ENCODE data around the gene AKT1.
"Not testable (repeated sequence)": the region's sequence is repeated elsewhere in the genome, so short reads cannot be mapped to it uniquely, and the experiment has no call there.

AKT1 gene

DNA sequence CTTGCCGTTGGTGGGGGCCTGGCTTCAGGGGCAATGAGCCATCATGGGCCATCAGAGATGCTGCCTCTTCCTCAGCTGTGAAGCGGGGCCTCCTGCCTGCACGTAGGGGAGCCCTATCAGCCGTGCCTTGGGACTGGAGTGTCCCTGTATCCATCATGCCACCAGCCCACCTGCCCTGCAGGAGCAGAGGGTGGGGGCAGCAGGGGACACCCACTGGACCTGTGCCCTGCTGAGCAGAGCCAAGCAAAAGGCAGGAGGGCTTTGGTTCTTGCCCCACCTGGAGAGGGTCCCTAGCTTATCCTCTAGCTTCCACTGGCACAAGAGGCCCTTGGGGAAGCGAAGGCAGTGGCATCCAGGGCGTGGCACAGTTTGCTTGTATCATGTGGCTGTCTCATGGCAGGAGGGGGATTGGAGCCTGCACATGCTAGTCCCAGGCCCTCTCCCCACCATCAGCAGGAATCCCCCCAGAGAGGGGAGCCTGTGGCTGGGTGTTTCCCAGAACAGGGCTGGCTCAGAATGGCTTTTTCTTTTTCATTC lies 61.4 kb downstream of the AKT1 start:
- no peak overlapping the region for H3K27ac Mint-ChIP-seq (ENCODE audit: low read depth)
- no peaks in the 10 kb centered on the region for H3K36me3 Mint-ChIP-seq (ENCODE audit: insufficient read depth)
- ATAC-seq (replicated peaks; ENCODE audit: extremely low read depth, poor library complexity, severe bottlenecking), result no peak
- no peaks in the 10 kb centered on the region for H3K4me1 Mint-ChIP-seq
- no peak overlapping the region for H3K4me3 Mint-ChIP-seq
- H3K9me3 Mint-ChIP-seq, result no peaks in the 10 kb centered on the region
- no peak for DNase-seq (ENCODE audit: low spot score in 2 of 2)
- no peaks in the 10 kb centered on the region for H3K27me3 Mint-ChIP-seq

DNA sequence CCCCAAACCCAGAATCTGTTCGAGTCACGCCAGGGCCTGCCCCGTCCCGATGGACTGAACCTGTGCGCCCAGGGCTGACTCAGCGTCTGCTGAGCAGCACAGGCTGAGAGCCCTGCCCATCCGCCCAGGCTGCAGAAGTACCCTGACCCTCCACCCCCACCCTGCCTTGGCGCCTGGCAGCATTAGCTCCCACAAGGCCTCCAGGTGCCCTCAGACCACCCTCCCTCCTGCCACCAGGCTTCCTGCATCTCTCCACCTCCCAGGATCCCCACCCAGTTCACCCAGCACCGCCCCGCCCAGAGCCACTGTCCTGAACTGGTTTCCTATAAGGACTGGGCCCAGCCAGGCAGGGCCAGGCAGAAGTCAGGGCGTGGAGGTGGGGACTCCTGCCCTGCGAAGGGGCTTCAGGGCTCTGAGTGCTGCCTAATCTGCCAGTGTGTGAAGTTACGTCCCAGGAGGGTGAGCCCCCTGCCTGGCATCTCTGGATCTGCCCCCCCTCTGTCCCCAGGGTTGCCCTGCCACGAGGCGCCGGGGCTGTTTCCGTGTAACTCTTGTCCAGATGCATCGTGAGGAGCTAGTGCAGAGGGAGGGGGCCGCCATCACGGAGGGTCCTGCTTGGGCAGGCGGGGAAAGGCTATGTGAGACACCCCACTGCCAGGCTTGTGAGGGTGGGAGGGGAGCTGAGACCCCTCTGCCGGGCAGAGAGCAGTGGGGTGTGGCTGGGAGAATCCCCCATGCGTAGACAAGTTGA lies 62.4 kb downstream of the AKT1 start:
- ATAC-seq (replicated peaks; ENCODE audit: extremely low read depth, poor library complexity, severe bottlenecking) (no peak), DNase-seq (ENCODE audit: low spot score in 2 of 2) (no peak)
- Mint-ChIP-seq H3K36me3 (ENCODE audit: insufficient read depth) (no peaks in the 10 kb centered on the region), H3K4me3 (no peak overlapping the region), H3K4me1 (no peaks in the 10 kb centered on the region), H3K27ac (ENCODE audit: low read depth) (no peak overlapping the region), H3K9me3 (no peaks in the 10 kb centered on the region), H3K27me3 (no peaks in the 10 kb centered on the region)

DNA sequence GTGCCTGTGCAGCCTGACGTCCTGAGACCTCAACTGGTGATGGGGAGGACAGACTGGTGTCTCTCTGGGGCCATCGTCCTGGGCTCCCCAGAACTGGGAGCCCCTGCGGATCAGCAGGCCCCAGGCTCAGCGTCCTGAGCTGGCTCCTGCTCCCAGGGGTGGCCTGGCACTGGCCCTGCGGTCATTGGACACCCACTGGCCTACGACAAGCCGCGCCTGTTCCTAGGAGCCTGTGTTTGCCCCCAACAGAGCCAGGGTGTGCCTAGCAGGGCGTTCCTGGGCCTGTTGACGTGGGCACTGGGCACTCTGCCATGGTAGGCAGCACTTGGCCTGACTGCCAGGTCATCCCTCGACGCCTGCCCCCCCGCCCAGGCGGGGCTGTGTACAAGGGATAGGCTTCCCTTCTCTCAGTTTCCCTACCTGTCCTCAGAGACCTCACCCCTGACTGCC lies 63.2 kb downstream of the AKT1 start:
- Mint-ChIP-seq H3K4me1 (no peaks in the 10 kb centered on the region), H3K4me3 (no peak overlapping the region), H3K27ac (ENCODE audit: low read depth) (no peak overlapping the region), H3K36me3 (ENCODE audit: insufficient read depth) (no peaks in the 10 kb centered on the region), H3K9me3 (no peaks in the 10 kb centered on the region), H3K27me3 (no peaks in the 10 kb centered on the region)
- ATAC-seq (replicated peaks; ENCODE audit: extremely low read depth, poor library complexity, severe bottlenecking), result no peak
- DNase-seq (ENCODE audit: low spot score in 2 of 2), result no peak

DNA sequence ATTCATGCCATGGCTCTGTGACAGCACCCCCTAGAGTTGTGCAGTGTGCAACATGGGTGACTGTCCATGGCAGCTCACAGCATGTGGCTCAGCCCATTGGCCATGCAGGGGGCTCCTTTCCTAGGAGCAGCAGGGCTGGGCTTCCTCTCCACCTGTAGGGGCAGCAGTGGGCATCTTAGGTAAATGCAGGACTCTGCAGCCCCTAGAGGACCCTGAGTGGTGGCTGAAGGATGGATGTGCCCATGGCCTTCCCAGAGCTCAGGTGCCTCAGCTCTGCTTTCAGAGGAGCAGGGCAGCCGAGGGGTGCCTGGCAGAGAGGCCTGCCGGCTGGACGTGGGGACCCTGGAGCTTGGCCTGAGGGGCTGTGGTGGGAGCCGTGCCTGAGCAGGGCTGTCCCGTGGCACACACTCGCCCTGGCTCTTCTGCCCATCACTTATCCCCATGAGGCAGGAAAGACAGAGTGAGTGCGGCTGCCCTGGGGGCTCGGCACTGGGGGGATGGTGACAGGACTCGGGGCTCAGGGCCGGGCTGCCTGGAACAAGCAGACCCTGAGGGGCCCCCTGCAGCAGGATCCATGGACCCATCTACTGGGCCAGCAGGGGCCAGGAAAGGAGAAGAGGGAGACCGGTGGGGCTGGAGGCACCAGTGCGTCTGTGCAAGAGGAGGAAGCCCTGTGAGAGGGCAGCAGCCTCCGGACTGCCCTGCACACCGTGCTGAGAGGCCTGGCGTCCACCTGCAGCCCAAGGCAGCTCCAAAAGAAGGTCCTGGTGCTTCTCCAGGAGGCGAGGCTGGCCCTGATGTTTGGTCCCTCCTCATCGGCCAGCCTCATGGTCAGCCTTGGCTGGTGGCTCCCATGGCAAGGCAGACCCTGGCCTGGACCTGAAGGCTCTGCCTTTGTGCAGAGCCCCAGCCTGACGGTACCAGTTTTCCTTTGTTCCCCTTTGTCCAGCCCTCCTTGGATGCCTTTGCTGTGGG lies 63.9 kb downstream of the AKT1 start:
- H3K36me3 Mint-ChIP-seq (ENCODE audit: insufficient read depth), result peaks cover 2% of the 10 kb centered on the region
- H3K9me3 Mint-ChIP-seq, result no peaks in the 10 kb centered on the region
- H3K27me3 Mint-ChIP-seq, result no peaks in the 10 kb centered on the region
- no peak overlapping the region for H3K27ac Mint-ChIP-seq (ENCODE audit: low read depth)
- DNase-seq (ENCODE audit: low spot score in 2 of 2) (no peak), ATAC-seq (replicated peaks; ENCODE audit: extremely low read depth, poor library complexity, severe bottlenecking) (no peak)
- no peak overlapping the region for H3K4me3 Mint-ChIP-seq
- no peaks in the 10 kb centered on the region for H3K4me1 Mint-ChIP-seq

DNA sequence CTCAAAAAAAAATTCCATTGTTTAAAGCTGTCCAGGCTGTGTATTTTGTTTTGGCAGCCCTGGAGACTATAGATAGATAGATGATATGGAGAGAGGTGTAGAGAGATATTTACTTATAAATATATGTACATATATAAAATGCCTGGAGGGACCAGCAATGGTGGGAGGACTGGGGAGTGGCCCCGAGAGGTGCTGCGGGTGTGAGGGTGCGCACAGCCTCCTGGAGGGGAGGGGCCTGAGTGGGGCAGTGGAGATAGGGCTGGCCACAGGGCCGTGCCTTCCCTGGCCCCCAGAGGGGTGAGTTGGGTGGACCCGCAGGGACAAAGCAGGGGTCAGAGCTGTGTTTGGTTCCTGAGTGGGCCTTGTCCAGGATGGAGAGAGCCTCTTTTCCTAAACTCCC lies 65.1 kb downstream of the AKT1 start:
- DNase-seq (ENCODE audit: low spot score in 2 of 2) (no peak), ATAC-seq (replicated peaks; ENCODE audit: extremely low read depth, poor library complexity, severe bottlenecking) (no peak)
- Mint-ChIP-seq H3K4me3 (no peak overlapping the region), H3K36me3 (ENCODE audit: insufficient read depth) (peaks cover 2% of the 10 kb centered on the region), H3K4me1 (no peaks in the 10 kb centered on the region), H3K9me3 (no peaks in the 10 kb centered on the region), H3K27me3 (no peaks in the 10 kb centered on the region), H3K27ac (ENCODE audit: low read depth) (no peak overlapping the region)

DNA sequence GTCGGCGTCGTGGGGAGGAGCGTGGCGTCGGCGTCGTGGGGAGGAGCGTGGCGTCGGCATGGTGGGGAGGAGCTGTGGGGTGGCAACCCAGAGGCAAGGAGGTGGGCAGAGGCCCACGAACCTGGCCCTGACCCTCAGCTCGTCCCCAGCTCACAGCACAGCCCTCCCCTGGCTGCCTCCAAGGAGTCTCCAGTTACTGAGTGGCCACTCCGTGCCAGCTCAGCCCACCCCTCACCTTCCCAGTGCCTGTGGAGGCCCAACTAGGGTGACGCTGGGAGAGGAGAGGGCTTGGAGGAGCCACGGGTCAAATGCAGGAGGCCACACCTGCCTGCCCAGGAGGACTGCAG lies 65.7 kb downstream of the AKT1 start:
- Mint-ChIP-seq H3K36me3 (ENCODE audit: insufficient read depth) (peaks cover 2% of the 10 kb centered on the region), H3K9me3 (no peaks in the 10 kb centered on the region), H3K27ac (ENCODE audit: low read depth) (no peak overlapping the region), H3K4me3 (no peak overlapping the region), H3K4me1 (no peaks in the 10 kb centered on the region), H3K27me3 (no peaks in the 10 kb centered on the region)
- DNase-seq (ENCODE audit: low spot score in 2 of 2), result no peak
- no peak for ATAC-seq (replicated peaks; ENCODE audit: extremely low read depth, poor library complexity, severe bottlenecking)

DNA sequence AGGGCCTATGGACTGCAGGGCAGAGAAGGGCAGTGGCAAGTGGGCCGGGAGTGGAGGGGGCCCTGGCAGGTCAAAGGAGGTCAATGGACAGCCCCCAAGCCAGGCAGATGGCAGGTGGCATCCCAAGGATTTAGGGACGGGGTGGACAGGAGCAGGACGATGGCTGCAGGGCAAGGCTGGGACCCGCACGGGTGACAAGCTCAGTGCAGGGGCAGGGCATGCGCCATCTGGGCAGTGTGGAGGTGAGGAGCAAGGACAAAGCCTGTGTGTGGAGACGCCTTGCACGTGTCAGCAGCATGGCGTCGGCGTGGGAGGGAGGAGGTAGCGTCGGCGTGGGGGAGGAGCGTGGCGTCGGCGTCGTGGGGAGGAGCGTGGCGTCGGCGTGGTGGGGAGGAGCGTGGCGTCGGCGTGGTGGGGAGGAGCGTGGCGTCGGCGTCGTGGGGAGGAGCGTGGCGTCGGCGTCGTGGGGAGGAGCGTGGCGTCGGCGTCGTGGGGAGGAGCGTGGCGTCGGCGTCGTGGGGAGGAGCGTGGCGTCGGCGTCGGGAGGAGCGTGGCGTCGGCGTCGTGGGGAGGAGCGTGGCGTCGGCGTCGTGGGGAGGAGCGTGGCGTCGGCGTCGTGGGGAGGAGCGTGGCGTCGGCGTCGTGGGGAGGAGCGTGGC lies 66.2 kb downstream of the AKT1 start:
- not testable (repeated sequence) for DNase-seq (ENCODE audit: low spot score in 2 of 2); H3K4me3 Mint-ChIP-seq; H3K4me1 Mint-ChIP-seq; H3K27ac Mint-ChIP-seq (ENCODE audit: low read depth); ATAC-seq (replicated peaks; ENCODE audit: extremely low read depth, poor library complexity, severe bottlenecking); H3K27me3 Mint-ChIP-seq; H3K9me3 Mint-ChIP-seq; H3K36me3 Mint-ChIP-seq (ENCODE audit: insufficient read depth)

DNA sequence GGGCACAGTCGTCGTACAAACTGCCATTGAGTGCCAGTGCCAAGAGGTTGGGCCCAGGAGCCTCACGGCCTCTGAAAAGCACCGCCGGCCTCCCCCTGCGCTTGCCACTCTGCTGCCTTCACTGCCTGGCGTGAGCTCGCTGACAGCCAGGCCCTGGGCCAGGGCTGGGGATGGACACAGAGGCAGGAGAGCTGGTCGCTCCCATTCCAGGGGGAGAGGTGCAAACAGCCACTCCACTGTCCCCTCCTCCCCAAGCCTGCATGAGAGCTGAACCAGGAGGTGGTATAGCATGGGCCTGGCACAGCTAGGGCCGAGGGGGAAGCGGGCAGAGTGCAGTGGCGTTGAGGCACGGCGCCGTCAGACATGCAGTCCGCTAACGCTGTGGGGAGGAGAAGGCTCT lies 66.9 kb downstream of the AKT1 start:
- ATAC-seq (replicated peaks; ENCODE audit: extremely low read depth, poor library complexity, severe bottlenecking) (no peak), DNase-seq (ENCODE audit: low spot score in 2 of 2) (no peak)
- Mint-ChIP-seq H3K4me1 (no peaks in the 10 kb centered on the region), H3K9me3 (no peaks in the 10 kb centered on the region), H3K27ac (ENCODE audit: low read depth) (no peak overlapping the region), H3K4me3 (no peak overlapping the region), H3K36me3 (ENCODE audit: insufficient read depth) (peaks cover 5% of the 10 kb centered on the region), H3K27me3 (no peaks in the 10 kb centered on the region)

DNA sequence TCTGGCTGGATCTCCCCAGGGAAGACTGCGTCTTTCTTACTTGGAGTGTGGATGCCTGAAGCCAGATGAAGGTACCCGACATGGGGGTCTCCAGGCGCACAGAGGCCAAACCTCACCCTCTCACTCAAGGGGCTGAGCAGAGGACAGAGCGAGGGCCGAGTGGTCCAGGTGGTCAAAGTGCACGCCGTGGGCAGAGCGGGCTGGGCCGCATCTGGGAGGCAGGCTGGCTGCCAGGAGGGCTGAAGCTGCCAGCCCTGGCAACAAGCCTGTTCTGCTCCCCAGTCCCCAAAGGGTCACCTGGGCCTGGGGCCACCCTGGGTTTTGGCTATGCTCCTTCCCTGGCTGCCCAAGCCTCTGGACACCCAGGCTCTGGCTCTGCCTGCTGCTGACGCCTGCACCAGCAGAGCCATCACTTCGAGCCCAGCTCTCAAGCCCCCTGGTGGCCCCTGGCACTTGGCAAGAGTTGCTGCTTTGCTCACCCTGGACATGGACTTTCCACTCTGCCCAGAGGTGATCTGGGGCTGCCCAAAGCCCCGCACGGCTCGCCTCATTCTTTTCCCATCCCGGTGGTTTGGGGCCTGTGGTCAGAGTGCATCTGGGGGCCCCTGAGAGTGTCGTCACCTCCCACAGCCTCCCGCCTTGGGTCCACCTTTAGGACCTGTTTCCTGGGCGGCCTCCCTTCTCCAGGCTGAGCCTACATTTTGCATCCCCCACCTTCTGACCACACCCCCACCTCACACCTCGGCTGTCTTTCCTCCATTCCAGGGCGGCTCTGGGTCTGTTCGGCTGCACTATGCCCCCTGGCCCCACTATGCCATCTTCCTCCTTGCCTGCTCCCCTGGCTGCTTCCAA lies 68.7 kb downstream of the AKT1 start:
- H3K4me3 Mint-ChIP-seq, result no peak overlapping the region
- peaks cover 5% of the 10 kb centered on the region for H3K36me3 Mint-ChIP-seq (ENCODE audit: insufficient read depth)
- no peaks in the 10 kb centered on the region for H3K27me3 Mint-ChIP-seq
- H3K9me3 Mint-ChIP-seq, result no peaks in the 10 kb centered on the region
- no peak for ATAC-seq (replicated peaks; ENCODE audit: extremely low read depth, poor library complexity, severe bottlenecking)
- H3K27ac Mint-ChIP-seq (ENCODE audit: low read depth), result no peak overlapping the region
- DNase-seq (ENCODE audit: low spot score in 2 of 2), result no peak
- H3K4me1 Mint-ChIP-seq, result no peaks in the 10 kb centered on the region

DNA sequence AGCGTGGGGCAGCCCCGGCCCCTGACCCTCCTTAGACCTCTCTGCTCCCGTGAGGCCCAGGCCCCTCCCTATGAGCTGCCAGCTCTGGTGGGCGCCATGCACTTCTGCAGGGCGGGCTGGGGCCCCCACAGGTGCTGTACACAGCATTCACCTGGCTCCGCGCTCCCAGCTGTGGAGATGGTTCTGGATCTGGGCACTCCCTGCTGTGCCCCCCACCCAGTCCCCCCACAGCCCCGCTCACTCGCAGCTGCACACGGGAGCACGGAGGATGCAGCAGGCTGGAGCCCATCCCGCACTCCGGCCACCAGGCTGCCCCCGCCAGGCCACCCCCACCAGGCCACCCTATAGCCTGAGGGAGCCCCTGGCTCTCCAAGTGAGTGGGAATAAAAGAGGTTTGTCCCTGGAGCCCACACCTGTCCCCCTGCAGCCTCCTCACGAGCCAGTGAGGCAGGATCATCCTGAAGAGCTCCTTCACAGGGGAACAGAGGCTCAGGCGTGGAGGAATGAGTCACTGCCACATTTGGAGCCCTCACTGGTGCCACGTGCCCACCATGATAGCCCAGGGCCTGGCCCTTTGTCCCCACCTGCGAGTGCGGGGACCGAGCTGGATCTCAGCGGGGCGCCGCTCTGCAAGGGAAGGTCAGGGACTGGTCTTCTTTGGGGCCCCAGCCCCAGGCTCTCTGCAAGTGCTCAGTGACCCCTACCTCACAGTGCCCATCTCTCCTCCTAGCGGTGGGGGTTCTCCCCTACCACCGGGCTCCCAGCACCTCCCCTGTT lies 69.6 kb downstream of the AKT1 start:
- no peak for ATAC-seq (replicated peaks; ENCODE audit: extremely low read depth, poor library complexity, severe bottlenecking)
- no peak overlapping the region for H3K4me3 Mint-ChIP-seq

DNA sequence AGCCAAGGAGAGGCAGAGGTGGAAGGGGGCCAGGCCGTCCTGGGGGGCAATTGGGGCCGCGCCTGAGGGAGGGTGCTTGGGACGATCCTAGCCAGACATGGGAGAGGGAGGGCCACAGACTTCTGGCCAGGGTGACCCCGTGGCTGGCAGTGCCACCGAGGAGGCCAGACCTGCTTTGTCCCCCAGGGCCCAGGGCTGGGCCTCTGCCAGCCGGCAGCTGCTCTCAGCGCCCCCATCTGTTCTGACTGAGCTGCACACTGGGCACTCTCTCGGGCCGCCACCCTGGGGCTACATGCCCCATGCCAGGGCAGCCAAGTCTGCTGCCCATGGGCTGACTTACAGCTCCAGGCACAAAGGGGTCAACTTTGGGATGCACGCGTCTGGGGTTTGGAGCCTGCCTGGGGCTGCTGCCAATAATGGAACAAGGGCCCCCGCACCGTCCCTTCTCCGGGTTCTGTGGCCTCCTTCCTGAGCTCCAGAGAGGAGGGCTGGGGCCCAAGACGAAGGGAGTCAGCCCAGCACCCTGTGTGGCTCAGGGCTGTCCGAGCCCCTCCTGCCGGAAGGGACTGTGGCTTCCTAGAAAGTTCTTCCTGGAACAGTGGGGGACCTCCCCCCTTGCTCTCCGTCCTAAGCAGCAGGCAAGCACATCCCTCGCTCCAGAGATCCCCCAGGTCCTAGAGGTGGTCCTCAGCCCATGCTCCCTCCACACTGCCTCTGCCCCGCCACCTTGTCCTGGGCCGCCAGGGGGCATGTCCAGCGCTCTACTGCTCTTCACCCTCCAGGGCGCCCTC lies 70.4 kb downstream of the AKT1 start:
- H3K27ac Mint-ChIP-seq (ENCODE audit: low read depth), result no peak overlapping the region
- peak overlapping the region; percentile 56 for H3K4me3 Mint-ChIP-seq
- DNase-seq (ENCODE audit: low spot score in 2 of 2), result no peak
- H3K9me3 Mint-ChIP-seq, result no peaks in the 10 kb centered on the region
- H3K27me3 Mint-ChIP-seq, result no peaks in the 10 kb centered on the region
- H3K36me3 Mint-ChIP-seq (ENCODE audit: insufficient read depth), result peaks cover 5% of the 10 kb centered on the region
- no peaks in the 10 kb centered on the region for H3K4me1 Mint-ChIP-seq
- no peak for ATAC-seq (replicated peaks; ENCODE audit: extremely low read depth, poor library complexity, severe bottlenecking)

More for the DNA sequence above, 69.6 kb downstream of the AKT1 start:
- Mint-ChIP-seq H3K27me3 (no peaks in the 10 kb centered on the region), H3K36me3 (ENCODE audit: insufficient read depth) (peaks cover 5% of the 10 kb centered on the region), H3K9me3 (no peaks in the 10 kb centered on the region), H3K27ac (ENCODE audit: low read depth) (no peak overlapping the region), H3K4me1 (no peaks in the 10 kb centered on the region)
- DNase-seq (ENCODE audit: low spot score in 2 of 2), result no peak

Measured in central memory CD8-positive, alpha-beta T cell (primary cell).